ENCODE data around the gene HBE1. TPM values are rescaled to one million over a fixed set of nuclear protein-coding genes. Genes with fewer than 3 reads are reported as not detected.

The HBE1 gene
- polyA plus RNA-seq, 1 of the 3 experiments (the other 2 are of a cell fraction): 2.4 TPM

DNA sequence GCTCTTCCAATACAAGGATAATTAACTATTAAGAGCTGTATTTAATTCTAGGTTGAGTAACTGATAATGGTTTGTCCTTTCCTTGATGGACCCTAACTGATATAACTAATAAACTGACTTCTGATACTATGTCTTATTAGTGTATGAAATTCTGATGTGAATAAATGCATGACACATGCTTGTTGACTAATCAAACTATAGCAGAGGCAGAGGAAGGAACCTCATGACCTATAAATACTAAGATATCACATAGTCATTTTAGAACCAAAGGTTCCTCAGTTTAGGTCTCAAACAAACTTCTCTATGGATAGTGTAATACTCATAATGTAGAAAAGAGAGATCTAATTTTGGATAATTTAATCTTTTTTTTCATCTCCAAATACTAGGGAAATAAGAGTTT is 30.7 kb downstream of the HBE1 start (continued):
- TF ChIP-seq, protein P1, sequence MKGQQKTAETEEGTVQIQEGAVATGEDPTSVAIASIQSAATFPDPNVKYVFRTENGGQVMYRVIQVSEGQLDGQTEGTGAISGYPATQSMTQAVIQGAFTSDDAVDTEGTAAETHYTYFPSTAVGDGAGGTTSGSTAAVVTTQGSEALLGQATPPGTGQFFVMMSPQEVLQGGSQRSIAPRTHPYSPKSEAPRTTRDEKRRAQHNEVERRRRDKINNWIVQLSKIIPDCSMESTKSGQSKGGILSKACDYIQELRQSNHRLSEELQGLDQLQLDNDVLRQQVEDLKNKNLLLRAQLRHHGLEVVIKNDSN (IDR thresholded peaks at IDR 0.05; ENCODE audit: borderline replicate concordance, low read depth): no peak
- no peak for TF ChIP-seq NFIC (IDR thresholded peaks at IDR 0.05; ENCODE audit: borderline replicate concordance)
- no peak for TF ChIP-seq TEAD4 (IDR thresholded peaks at IDR 0.05; ENCODE audit: borderline replicate concordance, insufficient read depth)

DNA sequence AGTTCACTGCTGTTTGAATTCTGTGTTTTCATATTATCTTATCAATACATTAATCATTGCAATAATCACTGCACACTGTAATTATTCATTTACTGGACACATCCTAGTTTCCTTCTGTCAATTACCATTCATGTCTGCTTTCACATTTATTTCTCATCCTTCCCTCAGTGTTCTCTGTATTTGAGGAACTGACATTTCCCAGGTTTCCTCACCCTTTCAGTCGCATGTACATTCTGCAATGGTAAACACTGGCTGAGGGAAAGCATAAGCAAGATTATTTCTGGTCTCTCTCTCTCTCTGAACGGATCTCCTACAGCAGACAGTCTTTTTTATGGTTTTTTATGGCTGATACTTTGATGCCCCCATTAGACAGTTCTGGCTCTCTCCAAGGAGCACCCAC is 31.3 kb downstream of the HBE1 start:
- Histone ChIP-seq H3K36me3 (replicated peaks in 1 of 2; ENCODE audit: control insufficient read depth in 1 of 2, insufficient read depth in 2 of 2, low read length in 1 of 2) (no peaks in the 10 kb centered on the region), H3F3A (replicated peaks; ENCODE audit: insufficient read depth) (no peaks in the 10 kb centered on the region), H3K79me2 (ENCODE audit: insufficient read depth) (no peaks in the 10 kb centered on the region), H3K9me2 (no peaks in the 10 kb centered on the region), H3K4me3 (ENCODE audit: low read depth in 2 of 2, low read length in 1 of 2) (no peak overlapping the region), H3K27me3 (ENCODE audit: insufficient read depth) (no peaks in the 10 kb centered on the region), H3K9me3 (no peaks in the 10 kb centered on the region), H3K27ac (ENCODE audit: low read depth in 2 of 2, low read length in 1 of 2) (no peak overlapping the region), H4K20me1 (ENCODE audit: insufficient read depth) (no peaks in the 10 kb centered on the region), H2AFZ (ENCODE audit: low read depth) (no peak overlapping the region), H3K4me1 (ENCODE audit: control insufficient read depth in 1 of 2, insufficient read depth in 2 of 2, low read depth in 1 of 2, low read length in 1 of 2) (no peaks in the 10 kb centered on the region), H3K4me2 (no peak overlapping the region), H3K9ac (no peak overlapping the region)
- ChIA-PET POLR2A (no interaction called here), CTCF (no interaction called here)
- 0% methylated on average over 2 of the region's 2 CpGs for WGBS (ENCODE audit: low lambda C conversion rate)
- TF ChIP-seq, protein P2, sequence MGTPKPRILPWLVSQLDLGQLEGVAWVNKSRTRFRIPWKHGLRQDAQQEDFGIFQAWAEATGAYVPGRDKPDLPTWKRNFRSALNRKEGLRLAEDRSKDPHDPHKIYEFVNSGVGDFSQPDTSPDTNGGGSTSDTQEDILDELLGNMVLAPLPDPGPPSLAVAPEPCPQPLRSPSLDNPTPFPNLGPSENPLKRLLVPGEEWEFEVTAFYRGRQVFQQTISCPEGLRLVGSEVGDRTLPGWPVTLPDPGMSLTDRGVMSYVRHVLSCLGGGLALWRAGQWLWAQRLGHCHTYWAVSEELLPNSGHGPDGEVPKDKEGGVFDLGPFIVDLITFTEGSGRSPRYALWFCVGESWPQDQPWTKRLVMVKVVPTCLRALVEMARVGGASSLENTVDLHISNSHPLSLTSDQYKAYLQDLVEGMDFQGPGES (IDR thresholded peaks at IDR 0.05; ENCODE audit: low read depth, low read length): no peak
- TF ChIP-seq FOSL2 (IDR thresholded peaks at IDR 0.05; ENCODE audit: borderline replicate concordance, low read depth) (no peak), EP300 (IDR thresholded peaks at IDR 0.05; ENCODE audit: borderline replicate concordance in 1 of 2, low read depth in 1 of 2, low read length in 1 of 2) (no peak), CHD2 (IDR thresholded peaks at IDR 0.05; ENCODE audit: low read length, partially characterized antibody) (no peak), SMC3 (IDR thresholded peaks at IDR 0.05; ENCODE audit: low read depth, low read length) (no peak), POLR2AphosphoS5 (IDR thresholded peaks at IDR 0.05; ENCODE audit: low read depth, low read length) (no peak)
- TF ChIP-seq, protein P3, sequence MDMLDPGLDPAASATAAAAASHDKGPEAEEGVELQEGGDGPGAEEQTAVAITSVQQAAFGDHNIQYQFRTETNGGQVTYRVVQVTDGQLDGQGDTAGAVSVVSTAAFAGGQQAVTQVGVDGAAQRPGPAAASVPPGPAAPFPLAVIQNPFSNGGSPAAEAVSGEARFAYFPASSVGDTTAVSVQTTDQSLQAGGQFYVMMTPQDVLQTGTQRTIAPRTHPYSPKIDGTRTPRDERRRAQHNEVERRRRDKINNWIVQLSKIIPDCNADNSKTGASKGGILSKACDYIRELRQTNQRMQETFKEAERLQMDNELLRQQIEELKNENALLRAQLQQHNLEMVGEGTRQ (IDR thresholded peaks at IDR 0.05; ENCODE audit: borderline replicate concordance, low read depth, low read length): no peak
- no peak for DNase-seq

DNA sequence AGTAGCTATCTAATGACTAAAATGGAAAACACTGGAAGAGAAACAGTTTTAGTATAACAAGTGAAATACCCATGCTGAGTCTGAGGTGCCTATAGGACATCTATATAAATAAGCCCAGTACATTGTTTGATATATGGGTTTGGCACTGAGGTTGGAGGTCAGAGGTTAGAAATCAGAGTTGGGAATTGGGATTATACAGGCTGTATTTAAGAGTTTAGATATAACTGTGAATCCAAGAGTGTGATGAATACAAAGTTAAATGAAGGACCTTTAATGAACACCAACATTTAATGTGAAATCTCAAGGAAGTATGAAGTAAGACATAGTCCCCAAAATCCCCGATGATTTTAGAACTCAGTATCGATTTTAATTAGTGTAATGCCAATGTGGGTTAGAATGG is 32.3 kb downstream of the HBE1 start:
- Histone ChIP-seq H3K9me3 (no peaks in the 10 kb centered on the region), H2AFZ (ENCODE audit: low read depth) (no peak overlapping the region), H3K27me3 (ENCODE audit: insufficient read depth) (no peaks in the 10 kb centered on the region), H3K4me2 (no peak overlapping the region), H3F3A (replicated peaks; ENCODE audit: insufficient read depth) (no peaks in the 10 kb centered on the region), H3K9ac (no peak overlapping the region), H4K20me1 (ENCODE audit: insufficient read depth) (no peaks in the 10 kb centered on the region), H3K79me2 (ENCODE audit: insufficient read depth) (no peaks in the 10 kb centered on the region), H3K36me3 (replicated peaks in 1 of 2; ENCODE audit: control insufficient read depth in 1 of 2, insufficient read depth in 2 of 2, low read length in 1 of 2) (no peaks in the 10 kb centered on the region), H3K9me2 (no peaks in the 10 kb centered on the region), H3K4me3 (ENCODE audit: low read depth in 2 of 2, low read length in 1 of 2) (no peak overlapping the region), H3K4me1 (ENCODE audit: control insufficient read depth in 1 of 2, insufficient read depth in 2 of 2, low read depth in 1 of 2, low read length in 1 of 2) (no peaks in the 10 kb centered on the region), H3K27ac (ENCODE audit: low read depth in 2 of 2, low read length in 1 of 2) (no peak overlapping the region)
- no peak for DNase-seq
- TF ChIP-seq TEAD4 (IDR thresholded peaks at IDR 0.05; ENCODE audit: borderline replicate concordance, insufficient read depth): no peak
- no peak for TF ChIP-seq TAF1 (IDR thresholded peaks at IDR 0.05; ENCODE audit: borderline replicate concordance, low read depth, low read length)
- TF ChIP-seq RXRA (IDR thresholded peaks at IDR 0.05; ENCODE audit: borderline replicate concordance, low read depth): no peak
- WGBS (ENCODE audit: low lambda C conversion rate): 3% methylated on average over 2 of the region's 2 CpGs
- POLR2A ChIA-PET: no interaction called here
- CTCF ChIA-PET: no interaction called here

Measured in SK-N-SH (cell line).